Vagina (tissue), 2 donors: ENCODE measurements around the gene DDIT3.

Experiments used
- POLR2A ChIP-seq, 2 donors: fragments of 450-650 bp; IDR thresholded peaks; one replicate each; pipeline ENCODE4 v1.6.1; 2017; ENCODE audit warnings: antibody characterized with exemption in 2 of 2, mild to moderate bottlenecking in 2 of 2, moderate library complexity in 2 of 2
- TF ChIP-seq, protein P1 (sequence below), 3 experiments: fragments of 450-650 bp in 2 of 3; fragments of 200-600 bp in 1 of 3; sonication (generic) in 1 of 3; IDR thresholded peaks; one replicate each; pipeline ENCODE4 v1.5.1; 2017 to 2019; ENCODE audit warnings: antibody characterized with exemption in 3 of 3, mild to moderate bottlenecking in 2 of 3, moderate library complexity in 2 of 3

GRCh38 chr12:57548488-57548887 is 28.2 kb upstream of the DDIT3 start:
- TF ChIP-seq, protein P1, sequence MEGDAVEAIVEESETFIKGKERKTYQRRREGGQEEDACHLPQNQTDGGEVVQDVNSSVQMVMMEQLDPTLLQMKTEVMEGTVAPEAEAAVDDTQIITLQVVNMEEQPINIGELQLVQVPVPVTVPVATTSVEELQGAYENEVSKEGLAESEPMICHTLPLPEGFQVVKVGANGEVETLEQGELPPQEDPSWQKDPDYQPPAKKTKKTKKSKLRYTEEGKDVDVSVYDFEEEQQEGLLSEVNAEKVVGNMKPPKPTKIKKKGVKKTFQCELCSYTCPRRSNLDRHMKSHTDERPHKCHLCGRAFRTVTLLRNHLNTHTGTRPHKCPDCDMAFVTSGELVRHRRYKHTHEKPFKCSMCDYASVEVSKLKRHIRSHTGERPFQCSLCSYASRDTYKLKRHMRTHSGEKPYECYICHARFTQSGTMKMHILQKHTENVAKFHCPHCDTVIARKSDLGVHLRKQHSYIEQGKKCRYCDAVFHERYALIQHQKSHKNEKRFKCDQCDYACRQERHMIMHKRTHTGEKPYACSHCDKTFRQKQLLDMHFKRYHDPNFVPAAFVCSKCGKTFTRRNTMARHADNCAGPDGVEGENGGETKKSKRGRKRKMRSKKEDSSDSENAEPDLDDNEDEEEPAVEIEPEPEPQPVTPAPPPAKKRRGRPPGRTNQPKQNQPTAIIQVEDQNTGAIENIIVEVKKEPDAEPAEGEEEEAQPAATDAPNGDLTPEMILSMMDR (IDR thresholded peaks at IDR 0.05) = no peak
- no peak for TF ChIP-seq POLR2A (IDR thresholded peaks at IDR 0.05)
